OCI-LY7 (cell line): Measurements from ENCODE around the gene AQP12A.

Experiments used
- EZH2phosphoT487 ChIP-seq: fragments of 200-600 bp; sonication (generic); IDR thresholded peaks from 2 replicates; pipeline ENCODE4 v1.6.1; 2018; ENCODE audit warnings: low read depth, borderline replicate concordance, mild to moderate bottlenecking, mixed run types, antibody characterized with exemption, low read length, moderate library complexity, mixed read lengths
- TF ChIP-seq, protein P1 (sequence below): fragments of 200-600 bp; sonication (generic); conservative IDR thresholded peaks from 2 replicates; pipeline ENCODE4 v1.5.1; 2014; ENCODE audit warnings: mild to moderate bottlenecking, antibody characterized with exemption, low read length, moderate library complexity, mixed read lengths

DNA sequence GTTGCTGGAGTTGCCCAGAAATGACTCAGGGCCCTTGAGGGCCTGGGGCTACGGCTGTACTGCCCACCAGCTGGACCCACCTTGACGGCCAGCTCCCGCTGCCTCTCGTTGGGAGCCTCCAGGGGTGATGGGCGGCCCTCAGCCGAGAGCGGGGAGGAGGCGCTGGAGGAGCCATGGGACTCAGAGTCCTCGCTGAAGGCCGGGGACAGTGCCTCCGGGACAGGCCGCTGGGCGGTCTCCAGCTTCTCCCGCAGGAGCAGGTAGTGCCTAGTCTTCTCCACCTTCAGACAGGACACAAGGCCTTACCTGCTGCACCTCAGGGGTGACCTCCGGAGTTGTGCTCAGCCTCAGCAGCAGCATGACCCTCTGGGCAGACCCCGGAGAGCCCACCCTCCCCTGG is 30.7 kb downstream of the AQP12A start:
- TF ChIP-seq, protein P1, sequence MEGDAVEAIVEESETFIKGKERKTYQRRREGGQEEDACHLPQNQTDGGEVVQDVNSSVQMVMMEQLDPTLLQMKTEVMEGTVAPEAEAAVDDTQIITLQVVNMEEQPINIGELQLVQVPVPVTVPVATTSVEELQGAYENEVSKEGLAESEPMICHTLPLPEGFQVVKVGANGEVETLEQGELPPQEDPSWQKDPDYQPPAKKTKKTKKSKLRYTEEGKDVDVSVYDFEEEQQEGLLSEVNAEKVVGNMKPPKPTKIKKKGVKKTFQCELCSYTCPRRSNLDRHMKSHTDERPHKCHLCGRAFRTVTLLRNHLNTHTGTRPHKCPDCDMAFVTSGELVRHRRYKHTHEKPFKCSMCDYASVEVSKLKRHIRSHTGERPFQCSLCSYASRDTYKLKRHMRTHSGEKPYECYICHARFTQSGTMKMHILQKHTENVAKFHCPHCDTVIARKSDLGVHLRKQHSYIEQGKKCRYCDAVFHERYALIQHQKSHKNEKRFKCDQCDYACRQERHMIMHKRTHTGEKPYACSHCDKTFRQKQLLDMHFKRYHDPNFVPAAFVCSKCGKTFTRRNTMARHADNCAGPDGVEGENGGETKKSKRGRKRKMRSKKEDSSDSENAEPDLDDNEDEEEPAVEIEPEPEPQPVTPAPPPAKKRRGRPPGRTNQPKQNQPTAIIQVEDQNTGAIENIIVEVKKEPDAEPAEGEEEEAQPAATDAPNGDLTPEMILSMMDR, result no peak
- TF ChIP-seq EZH2phosphoT487, result no peak
